Measurements from ENCODE around the gene ABLIM2.

The ABLIM2 gene

DNA sequence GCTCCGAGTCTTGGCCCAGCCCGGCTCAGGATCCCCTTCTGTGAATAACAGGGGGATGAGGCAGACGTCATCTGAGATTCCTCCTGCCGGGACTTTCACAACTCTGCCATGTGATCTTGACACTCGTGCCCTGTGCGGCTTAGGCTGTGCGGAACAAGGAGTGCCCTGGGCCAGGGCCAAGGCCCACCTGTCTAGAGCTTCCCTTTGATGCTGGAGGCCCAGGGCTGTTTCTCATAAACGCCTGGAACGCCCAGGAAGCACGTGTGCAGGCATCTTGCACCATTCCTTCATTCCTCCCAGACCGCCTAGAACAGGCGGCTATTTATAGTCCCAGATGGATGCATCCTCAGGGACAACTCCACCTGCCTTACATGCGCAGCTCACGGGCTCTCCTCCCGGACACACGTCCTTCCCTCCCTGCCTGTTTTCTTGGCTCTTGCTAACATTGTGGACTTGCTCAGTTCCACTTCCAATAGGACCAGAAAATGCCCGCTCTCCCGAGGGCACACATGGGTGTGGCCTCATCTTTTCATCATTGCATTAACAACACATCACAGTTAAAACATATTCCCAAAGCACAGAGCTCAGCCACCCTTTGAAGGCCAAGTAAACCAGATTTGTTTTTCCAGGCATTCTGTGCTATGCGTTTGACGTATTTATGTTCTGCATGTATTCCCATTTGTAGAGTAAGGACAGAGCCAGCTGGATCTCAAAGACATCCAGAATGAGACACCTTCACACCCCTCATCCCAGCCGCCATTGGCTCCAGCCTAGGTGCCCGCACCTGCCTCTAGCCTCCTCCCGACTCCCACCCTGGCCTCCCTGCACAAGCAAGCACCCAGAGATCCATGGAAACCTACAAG, 57.2 kb downstream of the ABLIM2 start:
- no peak for DNase-seq

DNA sequence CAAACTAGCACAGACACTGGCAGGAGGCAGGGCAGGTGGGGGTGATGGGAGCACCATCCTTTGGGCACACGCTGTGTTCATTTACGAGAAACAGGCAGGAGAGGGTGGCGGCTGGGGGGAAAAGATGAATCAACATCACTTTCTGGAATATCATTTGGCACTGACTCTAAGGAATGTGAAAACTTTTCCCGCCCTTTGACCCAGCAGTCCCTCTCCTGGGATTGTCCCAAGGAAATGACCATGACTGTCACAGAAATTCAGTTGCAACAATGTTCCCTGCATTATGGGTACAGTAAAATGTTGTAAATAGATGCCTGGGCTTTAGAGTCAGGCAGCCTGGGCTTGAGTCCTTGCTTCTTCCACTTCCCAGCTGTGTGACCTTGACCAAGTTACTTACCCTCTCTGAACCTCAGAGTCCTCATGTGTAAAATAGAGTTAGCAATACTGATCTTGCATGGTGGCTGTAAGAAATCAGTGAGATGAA, 58.6 kb downstream of the ABLIM2 start:
- no peak for DNase-seq

GRCh38 chr4:8098506-8098905, 60.1 kb downstream of the ABLIM2 start:
- no peak for DNase-seq

GRCh38 chr4:8097721-8098345, 60.8 kb downstream of the ABLIM2 start:
- DNase-seq: no peak

DNA sequence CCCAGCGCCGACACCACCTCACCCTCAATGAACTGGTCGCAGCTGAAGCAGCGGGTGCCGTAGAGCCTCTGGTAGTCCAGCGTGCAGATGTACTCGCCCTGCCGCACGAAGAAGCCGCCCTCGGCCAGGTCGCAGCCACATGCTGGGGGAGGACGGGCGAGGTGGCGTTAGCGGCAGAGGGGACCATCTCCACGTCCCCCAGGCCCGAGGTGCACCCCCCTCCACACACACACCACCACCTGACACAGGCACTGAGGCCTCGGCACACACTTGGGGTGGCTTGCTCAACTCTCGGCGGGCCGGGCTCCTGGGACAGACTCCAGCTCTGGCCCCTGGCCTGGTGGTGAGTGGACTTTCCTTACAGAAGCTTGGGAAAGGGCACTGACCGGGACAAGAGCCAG, 61.5 kb downstream of the ABLIM2 start:
- DNase-seq: no peak

DNA sequence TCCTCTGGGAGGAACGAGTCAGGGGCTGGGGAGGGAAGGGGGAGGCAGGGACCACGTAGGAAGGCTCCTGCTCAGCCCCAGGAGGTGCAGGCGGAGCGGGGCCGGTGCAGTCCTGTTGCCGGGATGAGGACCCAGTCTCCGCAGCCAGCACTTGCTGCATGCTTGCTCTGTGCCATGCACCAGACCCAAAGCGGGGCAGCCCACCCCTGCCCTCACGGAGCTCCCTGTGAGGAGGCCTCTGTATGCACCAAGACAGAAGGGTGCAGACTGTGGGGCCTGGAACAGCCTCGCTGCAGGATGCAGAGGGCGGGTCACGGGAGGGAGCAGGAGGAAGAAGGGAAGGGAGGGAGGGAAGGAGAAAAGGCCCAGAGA, 61.9 kb downstream of the ABLIM2 start:
- no peak for DNase-seq

DNA sequence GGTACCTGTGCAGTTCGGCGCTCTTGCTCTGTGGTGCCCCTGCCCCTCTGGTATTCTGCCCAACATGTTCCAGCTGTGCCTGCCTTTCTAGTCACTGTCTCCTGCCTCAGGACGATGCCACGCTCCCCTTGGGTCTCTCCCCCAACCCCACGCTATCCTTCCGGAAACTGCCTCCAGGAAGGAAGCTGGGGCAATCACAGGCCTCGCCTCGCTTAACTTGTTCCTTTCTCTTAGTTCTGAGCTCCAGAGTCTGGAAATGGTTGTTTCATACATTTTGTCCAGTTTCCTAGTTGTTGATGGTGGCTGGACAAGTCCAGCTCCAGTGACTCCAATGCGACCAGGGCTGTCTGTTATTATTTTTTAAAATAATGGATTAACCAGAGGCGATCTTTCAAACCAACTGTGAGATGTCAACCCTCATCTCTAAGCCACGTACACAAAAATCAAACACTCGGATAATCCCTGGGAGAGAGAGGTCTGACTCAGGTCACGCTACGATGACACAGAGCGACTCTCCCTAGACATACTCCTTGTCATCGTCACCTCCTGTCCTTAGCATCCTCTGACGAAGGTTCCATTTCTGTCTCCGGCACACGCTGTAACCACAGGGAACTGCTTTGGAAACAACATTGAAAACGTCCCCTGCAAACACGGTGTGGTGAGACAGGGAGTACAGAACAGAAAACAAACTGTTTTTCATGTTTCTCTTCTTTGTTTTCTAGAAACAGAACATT, 62.5 kb downstream of the ABLIM2 start:
- DNase-seq: no peak

DNA sequence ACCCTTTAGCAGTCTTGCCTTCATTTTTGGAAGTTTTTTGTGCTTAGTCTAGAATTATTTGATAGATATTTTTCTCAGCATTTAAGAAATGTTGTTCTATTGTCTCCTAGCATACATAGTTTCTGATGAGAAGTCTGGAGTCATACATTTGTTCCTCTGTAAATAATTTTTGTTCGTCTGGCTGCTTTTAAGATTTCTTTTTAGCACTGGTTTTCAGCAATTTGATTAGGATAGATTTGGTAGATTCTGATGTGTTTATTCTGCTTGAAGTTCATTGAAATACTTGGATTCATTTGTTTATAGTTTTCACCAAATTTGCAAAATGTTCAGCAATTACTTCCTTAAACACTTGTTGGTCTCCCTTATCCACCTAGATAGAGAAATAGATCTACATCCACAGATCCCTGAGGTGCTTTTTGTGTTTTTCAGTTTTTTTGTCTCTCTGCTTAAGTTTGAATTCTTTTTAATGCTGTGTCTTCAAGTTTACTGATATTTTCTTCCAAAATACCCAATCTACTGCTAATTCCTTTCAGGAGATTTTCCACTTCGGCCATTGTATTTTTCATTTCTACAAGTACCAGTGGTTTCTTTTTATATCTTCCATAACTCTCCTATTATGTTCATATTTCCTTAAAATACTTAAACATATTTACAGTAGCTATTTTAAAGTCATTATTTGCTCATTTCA, 64.9 kb downstream of the ABLIM2 start:
- no peak for DNase-seq

DNA sequence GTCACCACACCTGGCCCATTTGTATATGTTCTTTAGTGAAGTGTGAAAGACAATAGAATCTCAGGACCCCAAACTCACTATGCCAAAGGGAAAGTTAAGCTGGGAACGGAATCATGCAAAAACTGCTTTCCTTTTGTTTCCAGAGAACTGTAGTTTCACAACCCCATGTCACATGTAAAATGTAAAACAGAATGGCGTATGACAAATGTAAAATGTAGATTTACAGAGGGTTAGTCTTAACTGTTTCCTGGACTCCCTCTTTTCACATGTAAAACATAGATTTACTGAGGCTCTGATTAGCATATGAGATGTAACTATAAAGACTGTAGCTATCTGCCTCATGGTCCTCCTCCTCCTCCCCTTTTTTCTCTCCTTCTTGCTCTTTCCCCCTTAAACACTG, 66.3 kb downstream of the ABLIM2 start:
- DNase-seq: no peak

DNA sequence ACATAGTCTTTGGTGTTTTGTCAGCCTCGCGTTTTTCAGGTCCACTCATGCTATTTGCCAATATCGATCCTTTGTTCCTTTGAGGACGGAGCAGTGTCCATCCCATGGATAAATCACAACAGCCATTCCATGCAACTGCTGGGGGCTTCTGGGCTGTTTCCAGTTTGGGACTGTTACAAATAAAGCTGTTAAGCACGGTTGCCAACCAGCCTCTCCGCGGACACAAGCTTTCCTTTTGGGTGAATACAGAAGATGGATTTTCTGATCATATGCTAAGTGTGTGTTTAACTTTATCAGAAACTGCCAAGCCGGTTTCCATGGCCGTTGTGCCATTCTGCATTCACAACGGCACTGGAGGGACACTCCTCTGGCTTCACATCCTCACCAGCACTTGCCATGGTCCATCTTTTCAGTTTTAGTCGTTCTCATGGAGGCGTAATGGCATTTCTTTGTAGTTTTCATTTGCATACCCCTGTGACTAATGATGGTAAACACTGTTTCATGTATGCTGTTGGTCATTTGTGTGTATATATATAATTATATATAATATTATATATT, 67.8 kb downstream of the ABLIM2 start:
- no peak for DNase-seq

DNA sequence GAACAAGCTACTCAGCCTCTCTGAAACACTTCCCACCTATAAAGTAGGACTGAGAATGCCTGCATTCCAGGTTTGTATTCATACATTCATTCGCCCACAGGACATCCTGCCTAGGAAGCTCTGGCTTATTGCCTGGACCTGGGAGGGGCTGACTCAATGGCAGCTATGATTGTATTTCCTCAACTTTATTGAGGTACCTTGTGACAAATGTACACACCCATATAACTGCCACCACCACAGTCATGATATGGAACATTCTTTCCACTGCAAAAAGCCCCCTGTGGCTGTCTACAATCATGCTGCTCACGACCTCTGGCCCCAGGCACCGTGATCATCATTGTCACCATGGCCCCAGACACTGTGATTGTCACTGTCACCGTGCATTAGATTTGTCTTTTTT, 68.3 kb downstream of the ABLIM2 start:
- no peak for DNase-seq

- no peak for DNase-seq
These were observed 68.8 kb downstream of the ABLIM2 start for GRCh38 chr4:8089862-8090261.

DNA sequence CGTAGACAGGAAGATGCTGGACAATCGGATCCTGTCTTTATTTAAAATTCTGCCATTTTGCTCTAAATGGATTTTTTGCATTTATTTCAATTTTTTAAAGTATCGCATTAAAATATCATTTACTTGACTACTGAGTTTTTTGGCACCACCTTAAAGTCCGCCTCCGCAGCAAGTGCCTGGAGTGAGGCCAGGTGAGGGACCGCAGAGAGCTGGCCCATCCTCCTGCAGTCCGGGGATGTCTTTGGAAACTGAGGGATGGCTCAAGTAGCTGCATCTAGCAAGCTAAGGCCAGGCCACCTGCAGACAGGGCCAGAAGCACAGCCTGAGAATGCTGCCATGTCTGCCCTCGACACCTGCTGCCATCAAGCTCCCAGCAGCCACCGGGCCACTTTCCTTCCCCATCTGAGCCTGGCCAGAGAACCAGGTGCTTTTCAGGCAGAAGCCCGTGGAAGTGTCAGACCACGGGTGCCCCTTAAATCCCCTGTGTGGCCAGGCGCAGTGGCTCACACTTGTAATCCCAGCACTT, 69.6 kb downstream of the ABLIM2 start:
- DNase-seq: no peak

GRCh38 chr4:8087921-8088495, 70.6 kb downstream of the ABLIM2 start:
- DNase-seq: no peak

- DNase-seq: no peak
These were observed 71.7 kb downstream of the ABLIM2 start for GRCh38 chr4:8086783-8087445.

DNA sequence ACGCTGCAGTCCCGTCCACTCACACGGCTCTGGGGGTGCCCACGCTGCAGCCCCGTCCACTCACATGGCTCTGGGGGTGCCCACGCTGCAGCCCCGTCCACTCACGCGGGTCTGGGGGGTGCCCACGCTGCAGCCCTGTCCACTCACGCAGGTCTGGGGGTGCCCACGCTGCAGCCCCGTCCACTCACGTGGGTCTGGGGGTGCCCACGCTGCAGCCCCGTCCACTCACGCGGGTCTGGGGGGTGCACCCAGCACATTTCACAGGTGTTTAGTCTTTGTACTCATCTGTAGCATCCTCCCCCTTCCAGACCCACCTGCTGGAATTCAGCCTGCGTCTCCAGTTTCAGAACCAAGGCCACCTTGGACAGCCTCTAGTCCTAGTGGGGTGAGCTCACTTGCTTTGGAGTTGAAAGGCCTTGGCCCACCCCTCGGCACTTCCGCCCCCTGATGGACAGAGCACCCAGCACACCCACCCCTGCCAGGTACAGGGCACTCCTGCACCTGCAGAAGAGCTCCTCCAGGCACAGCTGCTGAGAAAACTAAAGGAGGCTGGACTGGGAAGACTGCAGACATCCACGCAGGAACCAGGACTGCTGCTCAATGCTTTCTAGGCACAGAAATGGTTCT, 73.0 kb downstream of the ABLIM2 start:
- no peak for DNase-seq

DNA sequence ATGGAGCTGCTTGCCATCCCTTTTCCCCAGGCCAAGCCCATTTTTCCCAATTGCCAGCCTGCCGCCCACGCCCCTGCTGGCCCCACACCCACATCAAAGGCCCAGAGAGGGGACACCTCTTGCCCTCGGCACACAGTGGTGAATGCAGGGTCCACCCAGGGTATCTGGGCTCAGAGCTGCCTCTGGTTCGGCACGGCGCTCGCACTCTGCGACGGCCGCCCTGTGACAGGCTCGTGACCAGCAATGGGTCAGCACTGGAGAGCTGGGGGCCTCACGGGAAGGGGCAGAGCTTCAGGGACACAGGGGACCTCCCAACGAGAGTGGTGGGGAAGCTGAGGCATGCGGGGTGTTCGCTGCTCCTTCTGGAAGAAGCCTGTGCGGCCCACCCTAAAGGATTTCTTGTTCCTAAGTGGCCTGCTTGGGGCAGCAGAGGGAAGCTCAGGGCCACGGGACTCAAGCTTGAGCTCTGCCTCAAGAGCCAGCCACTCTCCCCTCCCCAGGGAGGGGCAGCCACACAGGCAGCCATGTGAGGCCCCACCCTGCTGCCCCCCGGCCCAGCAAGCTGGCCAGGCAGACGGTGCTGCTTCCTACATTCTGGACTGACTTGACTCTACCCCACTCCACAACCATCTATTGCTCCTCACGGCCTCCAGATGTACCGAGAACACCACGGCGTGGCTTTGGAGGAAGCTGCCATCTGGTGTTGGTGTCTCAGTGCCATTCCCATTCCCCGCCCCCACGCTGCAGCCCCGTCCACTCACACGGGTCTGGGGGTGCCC, 73.7 kb downstream of the ABLIM2 start:
- no peak for DNase-seq

DNA sequence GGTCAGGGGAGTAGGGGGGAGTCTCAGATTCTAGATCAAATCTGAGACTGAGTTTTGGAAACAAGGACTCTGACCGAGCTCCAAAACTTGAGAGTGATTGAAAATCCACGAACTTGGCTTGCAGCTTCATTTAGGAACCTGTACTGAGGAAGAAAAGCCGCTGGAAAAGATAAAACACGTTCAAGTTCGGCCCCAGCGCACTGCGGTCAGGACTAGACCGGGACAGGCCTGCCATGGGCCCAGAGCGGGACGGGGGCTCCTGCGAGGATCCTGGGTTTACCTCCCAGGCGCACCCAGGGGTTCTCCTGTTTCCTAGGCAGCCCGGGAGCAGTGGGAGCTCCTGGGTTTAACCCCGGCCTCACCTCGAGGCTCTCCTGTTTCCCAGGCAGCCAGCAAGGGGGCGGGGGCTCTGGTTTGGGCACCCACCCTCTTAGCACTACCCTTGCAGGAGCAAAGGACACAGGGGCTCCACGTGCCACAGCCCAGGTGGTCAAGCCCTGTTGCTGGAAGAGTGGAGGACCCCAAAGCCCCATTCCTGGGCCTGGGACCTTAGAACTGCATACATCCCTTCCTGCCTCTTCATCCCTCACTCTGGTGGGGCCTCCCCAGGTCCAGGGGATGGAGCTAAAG, 74.5 kb downstream of the ABLIM2 start:
- DNase-seq: no peak

GRCh38 chr4:8083086-8083825, 75.4 kb downstream of the ABLIM2 start:
- DNase-seq: no peak
